GM19025 (cell line): ENCODE results near the gene MYO1A.
"Not testable (repeated sequence)": the region's sequence is repeated elsewhere in the genome, so short reads cannot be mapped to it uniquely, and the experiment has no call there.

Experiments used
- ATAC-seq: cut with Tn5 transposase; IDR thresholded peaks from one replicate; pipeline ENCODE4 v1.9.1; 2021; ENCODE audit warnings: mild to moderate bottlenecking, low read depth, moderate library complexity; ENCODE audit not compliant: unreplicated experiment

The MYO1A gene

GRCh38 chr12:57048423-57049118 lies 1.4 kb downstream of the MYO1A start:
- no peak for ATAC-seq

- no peak for ATAC-seq
Measured at GRCh38 chr12:57047981-57048380, 1.9 kb downstream of the MYO1A start.

GRCh38 chr12:57046947-57047890 lies 2.7 kb downstream of the MYO1A start:
- ATAC-seq, result no peak

- ATAC-seq, result no peak
Measured at GRCh38 chr12:57046086-57046791, 3.7 kb downstream of the MYO1A start.

- ATAC-seq, result no peak
Measured at GRCh38 chr12:57044889-57045288, 5.0 kb downstream of the MYO1A start.

- no peak for ATAC-seq
Measured at GRCh38 chr12:57044468-57044867, 5.5 kb downstream of the MYO1A start.

- ATAC-seq, result no peak
Measured at GRCh38 chr12:57042695-57043094, 7.2 kb downstream of the MYO1A start.

GRCh38 chr12:57040750-57041149 lies 9.2 kb downstream of the MYO1A start:
- ATAC-seq, result no peak

- ATAC-seq, result no peak
Measured at GRCh38 chr12:57040211-57040610, 9.7 kb downstream of the MYO1A start.

GRCh38 chr12:57039016-57039798 lies 10.7 kb downstream of the MYO1A start:
- ATAC-seq, result no peak

GRCh38 chr12:57037264-57037663 lies 12.7 kb downstream of the MYO1A start:
- ATAC-seq, result no peak

GRCh38 chr12:57033431-57033830 lies 16.5 kb downstream of the MYO1A start:
- no peak for ATAC-seq

GRCh38 chr12:57031789-57032188 lies 18.1 kb downstream of the MYO1A start:
- no peak for ATAC-seq

- ATAC-seq, result no peak
Measured at GRCh38 chr12:57031138-57031725, 18.7 kb downstream of the MYO1A start.

GRCh38 chr12:57029457-57029856 lies 20.5 kb downstream of the MYO1A start:
- no peak for ATAC-seq

GRCh38 chr12:57027805-57028153 lies 22.1 kb downstream of the MYO1A start:
- ATAC-seq, result no peak

GRCh38 chr12:57027011-57027804 lies 22.7 kb downstream of the MYO1A start:
- ATAC-seq, result no peak

- no peak for ATAC-seq
Measured at GRCh38 chr12:57025196-57025595, 24.7 kb downstream of the MYO1A start.

GRCh38 chr12:57022324-57022723 lies 27.6 kb downstream of the MYO1A start:
- not testable (repeated sequence) for ATAC-seq
